Prostate gland (tissue), 2 donors: ENCODE measurements around the gene NEBL.

Source experiments
- POLR2AphosphoS5 ChIP-seq: sonication (generic); formaldehyde crosslinking; IDR thresholded peaks from one replicate; pipeline ENCODE4 v1.6.1; 2017; ENCODE audit warnings: antibody characterized with exemption
- TF ChIP-seq, protein P1 (sequence below), 4 experiments: fragments of 200-600 bp in 2 of 4; fragments of 450-650 bp in 2 of 4; sonication (generic) in 2 of 4; IDR thresholded peaks; 1 replicate in 3 of 4; 2 replicates in 1 of 4; pipeline ENCODE4 v1.5.1; 2016 to 2019; ENCODE audit warnings: antibody characterized with exemption in 4 of 4, mild to moderate bottlenecking in 2 of 4, moderate library complexity in 2 of 4

DNA sequence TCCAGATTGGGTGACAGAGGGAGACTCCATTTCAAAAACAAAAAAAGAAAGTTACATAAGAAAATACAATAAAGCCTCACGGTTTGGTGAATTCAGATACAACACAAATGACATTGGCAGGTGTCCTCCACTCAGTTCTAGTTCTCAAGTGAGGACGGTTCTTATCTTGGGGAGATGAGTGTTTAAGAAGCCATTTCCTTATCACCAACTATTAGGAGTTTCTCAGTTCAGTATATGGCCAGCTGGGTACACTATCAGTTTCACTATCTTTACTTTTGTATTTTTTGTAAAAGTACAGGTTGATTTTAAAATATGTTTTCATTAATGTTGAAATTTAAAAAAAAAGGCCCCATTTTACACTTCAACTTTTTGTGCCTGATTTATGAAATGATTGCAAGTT is 36.6 kb upstream of the NEBL start:
- TF ChIP-seq, protein P1, sequence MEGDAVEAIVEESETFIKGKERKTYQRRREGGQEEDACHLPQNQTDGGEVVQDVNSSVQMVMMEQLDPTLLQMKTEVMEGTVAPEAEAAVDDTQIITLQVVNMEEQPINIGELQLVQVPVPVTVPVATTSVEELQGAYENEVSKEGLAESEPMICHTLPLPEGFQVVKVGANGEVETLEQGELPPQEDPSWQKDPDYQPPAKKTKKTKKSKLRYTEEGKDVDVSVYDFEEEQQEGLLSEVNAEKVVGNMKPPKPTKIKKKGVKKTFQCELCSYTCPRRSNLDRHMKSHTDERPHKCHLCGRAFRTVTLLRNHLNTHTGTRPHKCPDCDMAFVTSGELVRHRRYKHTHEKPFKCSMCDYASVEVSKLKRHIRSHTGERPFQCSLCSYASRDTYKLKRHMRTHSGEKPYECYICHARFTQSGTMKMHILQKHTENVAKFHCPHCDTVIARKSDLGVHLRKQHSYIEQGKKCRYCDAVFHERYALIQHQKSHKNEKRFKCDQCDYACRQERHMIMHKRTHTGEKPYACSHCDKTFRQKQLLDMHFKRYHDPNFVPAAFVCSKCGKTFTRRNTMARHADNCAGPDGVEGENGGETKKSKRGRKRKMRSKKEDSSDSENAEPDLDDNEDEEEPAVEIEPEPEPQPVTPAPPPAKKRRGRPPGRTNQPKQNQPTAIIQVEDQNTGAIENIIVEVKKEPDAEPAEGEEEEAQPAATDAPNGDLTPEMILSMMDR (IDR thresholded peaks at IDR 0.05), result no peak
- TF ChIP-seq POLR2AphosphoS5, result no peak
